Inflammatory macrophage (primary cell): ENCODE measurements around the gene TRA2A.
"Not testable (repeated sequence)": the region's sequence is repeated elsewhere in the genome, so short reads cannot be mapped to it uniquely, and the experiment has no call there.

Experiments used
- DNase-seq, 2 donors: peaks; one replicate each; pipeline ENCODE4 v3.0.0-alpha.2; 2020 to 2022
- total RNA-seq, 18 experiments: gene quantifications; one replicate each; lab custom pipeline; 2026; ENCODE audit warnings: mixed read lengths in 6 of 18, inconsistent platforms in 2 of 18; lab: John Stamatoyannopoulos, UW

Gene TRA2A
- 19.2 to 82.3 (median 36.5) reads per million in 18 experiments for total RNA-seq

DNA sequence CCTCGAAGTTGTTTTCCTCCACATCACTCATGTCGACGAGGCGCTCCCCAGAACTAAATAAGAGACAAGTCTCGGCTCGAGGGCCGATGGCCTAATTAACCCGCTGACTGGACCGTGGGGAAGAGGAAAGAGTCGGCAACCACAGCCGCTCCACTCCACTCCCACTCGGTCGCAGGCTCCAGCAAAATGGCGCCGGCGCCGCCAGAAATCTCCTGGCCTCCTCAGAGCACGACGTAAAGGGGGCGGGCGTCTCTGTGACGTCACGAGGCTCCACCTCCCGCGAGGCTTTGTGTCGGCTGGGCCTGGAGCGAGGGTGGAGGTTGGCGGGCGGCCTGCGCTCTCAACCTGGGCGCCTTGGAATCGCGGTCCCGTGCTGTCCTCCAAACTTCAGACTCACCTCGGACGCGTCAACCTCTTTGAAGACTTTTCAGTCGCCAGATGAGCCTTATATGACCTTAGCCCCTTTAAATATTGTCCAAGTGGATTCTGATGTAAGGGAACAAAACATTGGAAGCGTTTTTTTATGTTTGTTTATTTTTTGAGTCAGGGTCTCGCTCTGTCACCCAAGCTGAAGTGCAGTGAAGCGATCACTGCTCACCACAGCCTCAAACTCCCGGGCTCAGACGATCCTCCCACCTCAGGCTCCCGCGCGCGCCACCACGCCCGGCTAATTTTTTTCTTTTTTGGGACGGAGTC lies at the start of gene TRA2A:
TRA2A (minus strand) TSS at position 188 of the 696 bp plus-strand sequence; CDS start at position 31, 157 bp downstream.
- peak; percentile 96 to 97 for DNase-seq

DNA sequence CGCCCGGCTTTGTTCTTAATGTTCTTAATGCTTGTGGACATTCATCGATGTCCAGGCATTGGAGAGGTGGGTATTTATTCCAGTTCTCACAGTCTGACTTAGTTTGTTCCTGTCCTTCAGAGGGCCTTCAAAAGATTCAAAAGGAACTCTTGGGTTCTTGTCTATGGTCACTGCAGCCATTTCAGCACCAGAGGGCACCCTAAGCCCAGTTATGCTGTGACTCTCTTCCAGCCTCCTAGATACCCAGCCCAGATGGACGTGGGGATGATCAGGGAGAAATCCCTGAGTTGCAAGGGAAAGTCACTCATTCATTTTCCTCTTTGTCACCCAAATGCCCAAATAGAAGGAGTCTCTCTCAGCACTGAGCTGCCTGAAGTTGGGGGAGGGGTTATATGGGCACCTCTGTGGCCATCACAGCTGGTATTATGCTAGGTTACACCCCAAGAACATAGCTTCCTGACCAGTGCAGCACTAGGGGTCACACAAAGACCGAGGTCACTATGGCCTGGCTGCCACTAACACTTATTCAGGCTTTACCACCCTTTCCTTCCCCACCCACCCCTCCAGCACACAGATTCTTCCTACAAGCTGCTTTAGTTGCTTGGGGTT lies 38.9 kb upstream of the TRA2A start:
- peak; percentile 73 to 76 for DNase-seq

DNA sequence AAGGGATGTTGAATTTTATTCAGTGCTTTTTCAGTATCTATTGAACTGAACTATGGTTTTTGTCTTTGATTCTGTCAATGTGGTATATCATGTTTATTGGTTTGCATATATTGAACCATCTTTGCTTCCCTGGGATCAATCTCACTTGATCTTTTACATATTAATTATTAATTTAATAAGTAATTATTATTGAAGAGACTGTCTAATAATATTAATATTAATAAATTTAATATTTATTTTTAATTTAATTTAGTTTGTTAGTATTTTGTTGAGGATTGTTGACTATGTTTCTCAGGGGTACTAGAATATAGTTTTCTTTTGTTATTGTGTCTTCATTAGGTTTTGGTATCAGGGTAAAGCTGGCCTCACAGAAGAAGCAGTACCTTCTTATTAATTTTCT lies 26.5 kb upstream of the TRA2A start:
- no peak for DNase-seq

DNA sequence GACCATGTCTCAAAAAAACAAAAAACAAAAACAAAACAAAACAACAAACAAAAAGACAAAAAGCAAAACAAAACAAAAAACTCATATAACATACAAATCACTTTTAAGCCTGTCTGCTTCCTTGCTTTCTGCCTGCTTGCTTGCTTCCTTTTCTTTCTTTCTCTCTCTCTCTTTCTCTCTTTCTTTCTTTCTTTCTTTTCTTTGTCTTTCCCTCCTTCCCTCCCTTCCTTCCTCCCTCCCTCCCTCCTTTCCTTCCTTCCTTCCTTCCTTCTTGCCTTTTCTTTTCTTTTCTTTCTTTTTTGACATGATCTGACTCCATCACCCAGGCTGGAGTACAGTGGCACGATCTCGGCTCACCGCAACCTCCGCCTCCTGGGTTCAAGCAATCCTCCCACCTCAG lies 15.9 kb upstream of the TRA2A start:
- no peak for DNase-seq

DNA sequence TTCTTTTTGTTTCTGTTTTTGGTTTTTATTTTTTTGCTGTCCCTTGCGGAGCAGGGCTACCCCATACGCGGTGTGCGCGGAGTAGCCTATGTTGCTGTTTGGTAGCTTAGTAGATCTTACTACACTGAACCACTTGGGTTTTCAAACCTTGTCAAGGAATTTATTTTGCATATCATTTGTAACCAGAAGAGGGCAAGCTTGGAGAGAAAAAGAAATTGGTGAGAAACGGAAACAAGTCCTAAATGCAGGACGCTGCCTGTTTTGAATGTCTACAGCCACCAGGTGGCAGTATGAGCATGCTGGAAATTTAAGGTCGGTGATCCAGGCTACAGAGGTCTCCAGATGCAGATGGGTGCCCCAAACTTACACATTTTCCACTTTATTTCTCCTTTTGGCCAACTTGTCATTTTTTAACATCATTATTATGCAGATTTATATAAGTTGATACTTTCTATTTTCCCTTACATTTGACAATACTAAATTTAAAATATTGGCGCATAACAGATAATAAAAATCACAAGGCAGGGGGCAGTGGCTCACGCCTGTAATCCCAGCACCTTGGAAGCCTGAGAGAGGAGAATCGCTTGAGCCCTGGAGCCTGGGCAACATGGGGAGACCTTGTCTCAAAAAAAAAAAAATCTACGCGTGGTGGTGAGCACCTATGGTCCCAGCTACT lies 15.3 kb upstream of the TRA2A start:
- DNase-seq, result peak; percentile 88 to 92

DNA sequence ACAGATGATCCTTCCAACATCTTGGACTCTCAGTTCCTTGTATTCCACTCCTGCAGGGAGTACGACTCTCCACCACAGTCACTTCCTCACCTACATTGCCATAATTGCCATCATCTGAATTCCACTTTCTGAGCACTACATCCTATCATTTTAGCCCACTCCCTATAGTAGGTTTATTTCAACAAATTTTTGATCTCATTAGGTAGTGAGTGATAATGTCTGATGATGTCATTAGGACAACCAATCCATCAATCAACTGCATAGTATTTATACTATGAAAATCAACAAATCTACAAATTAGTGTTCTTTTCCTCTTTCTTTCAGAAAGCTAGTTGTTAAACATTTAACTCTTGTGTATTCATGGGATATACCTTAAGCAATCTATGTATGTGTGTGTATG lies 13.7 kb upstream of the TRA2A start:
- DNase-seq, result no peak

DNA sequence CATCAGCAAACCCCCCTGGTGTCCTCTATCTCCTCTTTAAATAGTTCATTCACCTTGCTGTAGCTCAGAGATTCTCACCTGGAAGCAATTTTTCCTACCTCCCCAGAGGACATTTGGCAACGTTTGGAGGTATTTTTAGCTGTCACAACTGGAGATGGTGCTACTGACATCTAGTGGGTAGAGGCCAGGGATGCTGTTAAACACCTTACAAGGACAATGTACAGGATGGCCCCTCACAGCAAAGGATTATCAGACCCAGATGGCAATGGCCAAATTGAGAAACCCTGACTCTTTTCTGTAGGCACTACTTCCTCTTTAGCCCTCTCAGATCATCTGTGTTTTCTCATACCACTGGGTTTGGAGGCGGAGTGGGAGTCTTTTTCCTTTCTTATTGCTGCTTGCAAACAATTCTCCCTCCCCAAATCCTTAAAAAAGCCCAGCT lies 13.2 kb upstream of the TRA2A start:
- DNase-seq, result peak; percentile 46 to 59

DNA sequence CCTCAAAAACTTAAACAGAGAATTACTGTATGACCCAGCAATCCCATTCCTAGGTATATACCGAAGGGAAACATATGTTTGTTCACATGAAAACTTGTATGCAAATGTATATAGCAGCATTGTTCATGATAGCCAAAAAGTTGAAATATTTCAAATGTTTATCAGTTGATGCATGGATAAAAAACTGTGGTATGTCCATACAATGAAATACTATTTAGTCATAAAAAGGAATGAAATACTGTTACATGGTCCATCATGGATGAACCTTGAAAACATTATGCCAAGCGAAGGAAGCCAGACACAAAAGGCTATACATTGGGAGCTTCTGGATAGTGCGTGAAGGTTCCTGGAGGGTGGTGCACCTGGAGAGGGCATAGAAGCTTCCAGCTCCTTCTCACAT lies 11.0 kb upstream of the TRA2A start:
- no peak for DNase-seq

DNA sequence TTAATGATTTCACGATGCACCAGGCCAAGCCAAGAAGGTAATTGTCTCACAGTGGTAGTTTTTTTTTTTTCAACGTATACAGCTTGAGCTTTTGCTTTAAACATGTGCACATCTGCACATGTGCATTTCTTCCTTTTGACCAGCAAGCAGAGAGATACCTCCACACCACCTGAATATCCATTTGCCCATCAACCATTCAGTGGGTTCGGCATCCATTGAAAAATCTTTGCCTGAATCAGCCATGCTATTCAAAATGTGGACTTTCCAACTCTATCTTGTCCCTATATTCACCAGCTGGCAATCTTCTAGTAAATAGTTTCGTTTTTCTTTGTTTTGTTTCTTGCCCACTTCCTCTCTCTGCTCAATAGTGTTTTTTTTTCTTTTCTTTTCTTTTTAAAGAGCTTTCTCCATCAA lies 7.7 kb upstream of the TRA2A start:
- no peak for DNase-seq

DNA sequence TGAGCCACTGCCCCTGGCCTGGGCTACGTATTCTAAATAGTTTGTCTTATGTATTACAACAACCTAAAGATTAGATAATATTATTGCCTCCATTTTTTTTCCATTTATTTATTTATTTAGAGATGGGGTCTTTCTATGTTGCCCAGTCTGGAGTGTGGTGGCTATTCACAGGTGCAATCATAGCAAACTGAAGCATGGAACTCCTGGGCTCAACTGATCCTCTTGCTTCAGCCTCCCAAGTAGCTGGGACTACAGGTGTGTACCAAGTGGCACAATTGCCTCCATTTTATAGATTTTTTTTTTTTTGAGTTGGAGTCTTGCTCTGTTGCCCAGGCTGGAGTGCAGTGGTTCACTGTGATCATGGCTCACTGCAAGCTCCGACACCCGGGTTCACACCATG lies 6.5 kb upstream of the TRA2A start:
- DNase-seq, result no peak

DNA sequence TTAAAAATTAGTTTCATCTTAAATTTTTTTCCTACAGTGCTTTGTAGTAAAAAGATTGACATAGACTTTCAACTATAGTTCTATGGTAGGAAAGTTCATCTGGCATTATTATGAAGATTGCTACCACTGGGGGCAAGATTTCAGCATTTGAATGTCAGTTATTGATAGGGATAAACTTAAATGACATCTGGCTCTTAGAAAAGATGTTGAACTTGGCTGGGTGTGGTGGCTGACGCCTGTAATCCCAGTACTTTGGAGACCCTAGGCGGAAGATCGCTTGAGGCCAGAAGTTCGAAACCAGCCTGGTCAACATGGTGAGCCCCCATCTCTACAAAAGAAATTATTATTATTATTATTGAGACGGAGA lies 1.4 kb upstream of the TRA2A start:
- no peak for DNase-seq

DNA sequence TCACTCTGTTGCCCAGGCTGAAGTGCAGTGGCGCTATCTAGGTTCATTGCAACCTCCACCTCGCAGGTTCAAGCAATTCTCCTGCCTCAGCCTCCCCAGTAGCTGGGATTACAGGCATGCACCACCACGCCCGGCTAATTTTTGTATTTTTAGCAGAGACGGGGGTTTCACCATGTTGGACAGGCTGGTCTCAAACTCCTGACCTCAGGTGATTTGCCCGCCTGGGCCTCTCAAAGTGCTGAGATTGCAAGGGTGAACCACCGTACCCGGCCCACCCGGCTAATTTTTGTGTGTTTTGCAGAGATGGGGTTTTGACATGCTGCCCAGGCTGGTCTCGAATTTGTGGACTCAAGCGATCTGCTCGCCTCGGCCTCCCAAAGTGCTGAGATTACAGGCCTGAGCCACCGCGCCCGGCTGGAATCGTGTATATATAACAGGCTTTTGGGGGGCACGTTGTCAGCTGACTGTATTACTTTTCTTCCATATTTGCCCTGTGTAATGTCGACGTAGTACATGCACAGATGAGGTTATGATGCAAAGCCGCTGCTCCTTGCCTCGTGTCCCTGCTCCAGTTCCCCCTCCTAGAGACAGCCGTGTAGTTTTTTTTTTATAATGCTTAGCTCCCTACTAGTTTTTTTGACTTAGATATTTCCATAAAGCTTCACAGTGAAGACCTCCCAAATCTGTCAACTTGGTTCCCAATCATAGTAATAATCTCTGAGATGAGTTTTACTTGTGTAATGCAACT lies 883 bp upstream of the TRA2A start:
- no peak for DNase-seq

DNA sequence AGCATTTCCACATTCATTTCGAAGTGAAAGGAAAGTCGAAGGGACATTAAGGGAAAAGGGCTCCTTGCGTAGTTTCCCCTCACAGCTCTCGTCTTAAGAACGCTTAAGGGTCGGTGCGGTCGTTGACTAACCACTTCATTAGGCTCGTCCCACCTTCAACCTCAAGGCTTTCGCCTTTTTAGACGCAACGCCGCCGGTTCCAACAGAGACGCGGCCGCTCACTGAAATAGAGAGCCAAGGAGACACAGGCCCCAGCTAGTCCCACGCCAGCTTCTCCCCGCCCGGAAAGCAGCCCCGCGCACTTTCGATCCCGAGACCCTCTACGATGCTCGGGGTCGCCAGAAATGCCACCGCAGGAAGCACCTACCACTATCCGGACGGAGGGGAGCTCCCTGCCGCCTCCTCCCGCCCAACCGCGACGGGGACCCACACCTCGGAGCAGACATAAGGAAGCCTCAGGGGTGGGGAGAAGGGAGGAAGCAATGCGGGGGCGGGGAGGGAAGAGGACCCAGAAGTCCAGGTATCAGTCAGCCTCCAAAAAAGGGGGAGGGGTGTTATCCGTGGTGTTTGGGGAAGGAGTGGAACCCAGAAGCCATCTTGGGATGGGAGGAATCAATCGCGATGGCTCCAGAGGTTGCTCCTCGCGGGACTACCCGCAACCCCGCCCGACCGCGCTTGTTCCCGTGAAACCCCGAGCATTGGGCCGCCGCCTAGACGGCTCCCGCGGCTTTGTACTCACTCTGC lies 559 bp downstream of the TRA2A start:
- DNase-seq, result peak; percentile 56 to 62

DNA sequence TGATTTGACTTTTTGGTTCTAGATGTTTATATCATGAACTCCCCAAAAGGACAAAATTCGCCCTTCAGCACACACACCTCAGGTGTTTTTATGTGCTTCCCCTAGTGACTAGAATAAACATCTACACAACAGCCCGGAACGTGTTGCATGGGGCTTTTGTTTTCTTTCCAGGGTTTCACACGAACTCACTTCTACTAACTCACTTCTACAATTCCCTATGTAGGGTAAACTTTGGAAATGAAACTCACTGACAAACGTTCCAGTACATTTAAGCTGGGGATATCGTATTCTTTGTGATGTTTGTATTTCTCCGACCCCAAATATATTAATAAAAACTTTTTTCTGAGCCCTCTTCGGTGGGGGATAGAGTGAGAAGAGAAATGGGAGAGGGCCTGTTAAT lies 1.4 kb downstream of the TRA2A start:
- peak; percentile 19 to 22 for DNase-seq

DNA sequence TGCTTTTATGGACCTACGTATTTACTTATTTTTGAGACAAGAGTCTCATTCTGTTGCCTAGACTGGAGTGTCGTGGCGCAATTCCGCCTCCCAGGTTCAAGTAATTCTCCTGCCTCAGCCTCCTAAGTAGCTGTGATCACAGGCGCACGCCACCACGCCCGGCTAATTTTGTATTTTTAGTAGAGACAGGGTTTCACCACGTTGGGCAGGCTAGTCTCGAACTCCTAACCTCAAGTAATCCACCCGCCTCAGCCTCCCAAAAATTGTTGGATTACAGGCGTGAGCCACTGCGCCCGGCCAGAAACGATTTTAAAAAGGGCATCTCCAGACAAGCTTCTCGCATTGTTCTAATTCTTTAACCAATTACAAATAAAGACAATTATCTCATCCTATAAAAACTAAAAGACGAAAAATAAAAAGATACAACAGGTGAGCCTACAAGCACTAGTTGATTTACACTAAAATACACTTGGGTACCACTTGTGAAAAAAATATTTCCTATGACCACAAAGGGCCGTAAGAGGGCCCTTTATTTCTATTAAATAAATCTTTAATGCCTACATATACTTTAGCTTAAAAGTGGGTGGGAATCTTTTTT lies 2.4 kb downstream of the TRA2A start:
- DNase-seq, result no peak

DNA sequence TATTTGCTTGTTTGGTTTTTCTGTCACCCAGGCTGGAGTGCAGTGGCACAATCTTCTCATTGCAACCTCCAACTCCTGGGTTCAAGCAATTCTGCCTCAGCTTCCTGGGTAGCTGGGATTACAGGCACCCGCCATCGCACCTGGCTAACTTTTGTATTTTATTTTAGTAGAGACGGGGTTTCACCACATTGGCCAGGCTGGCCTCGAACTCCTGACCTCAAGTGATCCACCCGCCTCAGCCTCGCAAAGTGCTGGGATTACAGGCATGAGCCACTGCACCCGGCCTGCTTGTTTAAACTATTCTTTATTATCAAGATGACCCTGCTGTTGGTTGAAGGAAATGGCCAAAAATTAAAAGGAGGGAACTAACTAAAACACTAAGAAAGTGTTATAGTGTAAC lies 6.2 kb downstream of the TRA2A start:
- not testable (repeated sequence) for DNase-seq

DNA sequence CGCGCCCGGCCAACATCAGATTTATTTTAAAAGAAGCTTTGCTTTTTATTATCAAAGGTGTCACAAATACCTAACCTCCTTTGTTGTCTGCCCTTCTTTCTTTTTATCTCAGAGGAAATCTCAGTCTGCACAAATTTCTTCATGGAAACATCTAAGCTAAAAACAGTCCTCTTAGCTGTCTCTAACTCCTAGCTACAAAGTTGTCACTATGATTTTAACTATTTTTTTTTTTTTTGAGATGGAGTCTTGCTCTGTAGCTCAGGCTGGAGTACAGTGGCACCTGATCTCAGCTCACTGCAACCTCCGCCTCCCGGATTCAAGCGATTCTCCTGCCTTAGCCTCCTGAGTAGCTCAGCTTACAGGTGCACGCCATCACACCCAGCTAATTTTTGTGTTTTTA lies 7.3 kb downstream of the TRA2A start:
- no peak for DNase-seq

DNA sequence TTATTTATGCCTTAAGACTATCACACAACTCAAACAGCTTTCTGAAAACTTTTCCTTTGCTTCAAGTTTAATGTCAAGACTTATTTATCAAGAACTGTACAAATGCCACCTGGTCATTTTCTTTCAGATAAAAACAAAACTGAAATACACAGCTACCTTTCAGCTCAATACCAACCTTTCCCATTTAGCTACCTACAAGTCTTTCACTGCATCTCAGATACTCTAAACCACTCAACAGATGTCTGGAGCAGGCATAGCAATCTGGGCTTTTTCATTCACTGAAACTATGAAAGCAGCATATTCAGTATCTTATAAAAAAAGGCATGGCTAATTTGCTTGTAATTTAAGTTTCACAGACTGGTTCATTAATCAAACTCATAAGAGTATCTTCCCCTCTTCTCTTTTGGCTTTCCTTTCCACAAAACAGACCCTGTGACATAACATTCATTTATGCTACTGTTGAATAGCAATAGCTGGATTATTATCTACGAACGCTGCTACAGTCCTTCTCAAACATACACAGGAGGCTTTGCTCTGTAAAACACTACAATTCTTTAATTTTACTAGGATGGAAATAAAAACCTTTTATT lies 8.2 kb downstream of the TRA2A start:
- DNase-seq, result no peak

DNA sequence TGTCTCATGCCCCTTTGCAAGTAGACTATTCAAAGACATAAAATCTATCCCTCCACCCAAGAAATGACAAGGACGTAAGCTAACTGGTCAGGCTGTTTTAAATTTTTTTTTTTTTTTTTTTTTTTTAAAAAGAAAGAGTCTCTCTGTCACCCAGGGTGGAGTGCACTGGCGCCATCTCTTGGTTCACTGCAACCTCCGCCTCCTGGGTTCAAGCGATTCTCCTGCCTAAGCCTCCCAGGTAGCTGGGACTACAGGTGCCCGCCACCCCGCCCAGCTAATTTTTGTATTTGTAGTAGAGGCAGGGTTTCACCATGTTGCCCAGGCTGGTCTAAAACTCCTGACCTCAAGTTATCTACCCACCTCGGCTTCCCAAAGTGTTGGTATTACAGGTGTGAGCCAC lies 11.2 kb downstream of the TRA2A start:
- DNase-seq, result no peak

DNA sequence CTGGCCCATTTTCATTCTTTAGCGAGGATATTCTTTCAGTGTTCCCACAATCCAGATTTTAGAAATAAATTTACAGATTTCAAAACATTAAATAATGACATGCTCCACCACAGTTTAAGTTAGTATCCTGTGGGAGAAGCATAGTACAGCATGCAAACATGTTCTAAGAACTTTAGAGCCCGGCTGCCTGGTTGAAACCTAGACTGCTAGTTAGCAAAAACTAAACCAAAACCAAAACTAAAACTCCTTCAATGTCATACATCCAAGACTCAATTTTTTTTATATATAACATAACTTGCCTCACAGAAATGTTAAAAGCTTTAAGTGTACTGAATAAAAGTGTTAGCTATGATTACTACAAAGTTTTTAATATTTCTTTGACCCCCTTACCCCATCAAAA lies 17.0 kb downstream of the TRA2A start:
- no peak for DNase-seq

DNA sequence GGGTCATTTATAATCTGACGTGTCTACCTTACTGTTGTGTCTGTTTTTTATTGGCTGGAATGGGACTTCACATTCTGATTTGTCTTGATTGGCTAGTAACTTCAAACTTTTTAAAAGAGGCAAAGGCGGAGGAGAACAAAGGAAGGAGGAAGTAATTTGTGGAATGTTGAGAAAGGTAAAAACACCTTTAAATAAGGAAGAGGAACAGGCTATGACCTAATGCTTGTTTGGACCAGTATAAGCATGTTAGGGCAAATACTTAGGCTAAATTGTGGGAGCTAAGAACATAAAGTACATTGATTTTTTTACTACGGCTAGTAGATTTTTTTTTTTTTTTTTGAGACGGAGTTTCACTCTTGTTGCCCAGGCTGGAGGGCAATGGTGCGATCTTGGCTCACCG lies 18.0 kb downstream of the TRA2A start:
- DNase-seq, result not testable (repeated sequence)

DNA sequence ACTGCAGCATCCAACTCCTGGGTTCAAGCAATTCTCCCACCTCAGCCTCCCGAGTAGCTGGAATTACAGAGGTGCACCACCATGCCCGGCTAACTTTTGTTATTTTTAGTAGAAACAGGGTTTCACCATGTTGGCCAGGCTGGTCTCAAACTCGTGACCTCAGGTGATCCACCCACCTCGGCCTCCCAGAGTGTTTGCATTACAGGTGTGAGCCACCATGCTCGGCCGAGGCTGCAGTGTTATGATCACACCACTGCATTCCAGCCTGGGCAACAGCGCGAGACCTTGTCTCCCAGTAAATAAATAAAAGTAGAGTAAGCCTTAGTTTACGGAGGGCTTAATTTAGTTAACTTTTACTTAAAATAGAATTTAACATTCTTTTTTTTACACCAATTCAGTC lies 37.8 kb downstream of the TRA2A start:
- no peak for DNase-seq
